Esophagus muscularis mucosa (tissue), 3 donors: Measurements from ENCODE around the gene OLFML3.

Source experiments
- CTCF ChIP-seq, 3 experiments: fragments of 200-600 bp in 2 of 3; fragments of 450-650 bp in 1 of 3; sonication (generic) in 2 of 3; IDR thresholded peaks; one replicate each; pipeline ENCODE4 v1.5.1; 2017 to 2019; ENCODE audit warnings: antibody characterized with exemption in 3 of 3, mild to moderate bottlenecking in 2 of 3, moderate library complexity in 1 of 3
- POLR2A ChIP-seq: fragments of 450-650 bp; IDR thresholded peaks from one replicate; pipeline ENCODE4 v1.6.1; 2017; ENCODE audit warnings: antibody characterized with exemption, moderate library complexity, mild to moderate bottlenecking, low read depth

GRCh38 chr1:113981962-113982931 is 3.0 kb downstream of the OLFML3 start:
- no peak for TF ChIP-seq CTCF (IDR thresholded peaks at IDR 0.05)
- TF ChIP-seq POLR2A = no peak
